Measurements from ENCODE around the gene TXLNG.
"Not testable (repeated sequence)": the region's sequence is repeated elsewhere in the genome, so short reads cannot be mapped to it uniquely, and the experiment has no call there.

Gene TXLNG

DNA sequence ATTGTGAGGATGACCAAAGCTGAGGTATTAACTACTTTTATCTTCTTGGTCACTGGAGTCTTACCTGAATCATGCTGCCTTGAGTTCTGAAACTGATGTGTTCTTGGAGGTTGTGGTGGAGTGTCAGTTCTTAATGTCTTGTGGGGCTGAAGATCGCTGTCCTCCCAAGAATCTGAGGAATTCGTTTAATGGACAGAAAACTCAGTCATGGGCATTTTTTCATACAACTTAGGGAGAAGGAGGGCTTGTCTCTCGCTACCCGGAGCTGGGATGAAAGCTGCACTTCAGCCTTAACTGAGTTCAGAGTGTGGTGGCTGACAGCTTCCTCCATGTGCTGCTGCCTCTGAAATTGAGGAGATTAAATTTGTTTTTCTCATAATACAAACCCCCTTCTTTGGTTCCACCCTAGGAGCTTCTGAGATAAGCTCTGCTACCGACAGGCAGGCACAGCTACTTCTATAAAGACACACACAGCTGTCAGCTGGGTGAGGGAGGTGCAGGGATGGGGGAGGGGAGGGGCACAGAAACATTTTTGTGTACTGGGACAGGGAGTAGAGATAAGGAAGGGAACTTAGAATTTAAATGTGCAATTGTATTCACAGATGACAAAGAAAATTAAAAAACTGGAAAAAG is 53.1 kb downstream of the TXLNG start:
- DNase-seq = no peak

- DNase-seq = no peak
Measured at GRCh38 chrX:16839852-16840460, 53.7 kb downstream of the TXLNG start.

DNA sequence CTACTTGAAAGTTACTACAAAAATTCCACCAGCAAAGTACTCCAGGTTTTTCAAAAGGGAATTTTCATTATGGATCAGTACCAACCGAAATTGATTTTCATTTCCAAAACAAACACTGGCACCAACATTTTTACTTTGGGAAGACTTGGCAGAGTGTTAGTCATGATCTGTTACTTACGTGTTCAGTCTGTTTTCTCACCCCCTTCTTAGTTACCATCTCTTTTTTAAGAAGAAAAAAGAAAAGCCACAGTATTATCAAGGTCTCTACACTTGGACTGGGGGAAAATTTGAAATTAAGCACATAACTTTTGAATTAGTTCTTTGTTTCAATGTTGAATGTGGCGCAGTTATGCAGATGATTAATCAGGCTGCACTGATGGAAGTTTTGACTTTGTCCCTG is 56.4 kb downstream of the TXLNG start:
- DNase-seq = no peak

- no peak for DNase-seq
Measured at GRCh38 chrX:16843208-16843909, 57.1 kb downstream of the TXLNG start.

DNA sequence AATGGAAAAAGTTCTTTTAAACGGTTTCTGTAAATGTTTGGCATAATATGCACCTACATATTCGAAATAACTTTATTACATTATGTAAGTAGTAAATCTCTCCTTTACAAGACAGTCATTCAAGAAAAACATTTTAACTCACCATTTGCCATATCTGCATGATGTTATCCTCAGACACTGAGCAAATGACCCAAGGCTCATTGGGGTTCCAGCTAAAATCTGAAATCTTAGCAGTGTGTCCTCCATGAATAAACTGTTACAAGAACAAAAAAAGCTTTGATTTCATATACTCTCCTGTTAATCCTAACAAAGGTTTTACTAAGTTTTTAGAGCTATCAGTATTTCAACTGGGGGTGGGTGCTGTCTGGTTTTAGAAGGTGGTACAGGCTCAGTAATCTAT is 59.4 kb downstream of the TXLNG start:
- DNase-seq = no peak

DNA sequence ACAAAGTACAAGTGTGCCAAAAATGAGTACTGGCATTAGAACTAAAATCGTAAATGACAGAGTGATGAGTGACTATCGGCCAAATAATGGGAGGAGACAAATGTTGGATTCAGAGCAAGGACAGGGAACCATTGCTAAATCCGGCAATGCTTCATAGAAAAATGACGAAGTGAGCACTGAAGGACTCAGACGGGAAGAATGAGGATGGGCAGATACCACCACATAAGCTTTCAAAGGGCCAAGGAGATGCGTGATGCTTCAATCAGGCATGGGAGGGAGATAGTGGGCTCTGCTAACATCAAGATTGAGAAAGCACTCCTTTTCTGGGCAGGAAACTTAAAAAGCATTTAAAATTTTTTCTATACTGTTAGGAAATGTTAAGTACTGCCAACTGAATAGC is 62.3 kb downstream of the TXLNG start:
- DNase-seq = no peak

DNA sequence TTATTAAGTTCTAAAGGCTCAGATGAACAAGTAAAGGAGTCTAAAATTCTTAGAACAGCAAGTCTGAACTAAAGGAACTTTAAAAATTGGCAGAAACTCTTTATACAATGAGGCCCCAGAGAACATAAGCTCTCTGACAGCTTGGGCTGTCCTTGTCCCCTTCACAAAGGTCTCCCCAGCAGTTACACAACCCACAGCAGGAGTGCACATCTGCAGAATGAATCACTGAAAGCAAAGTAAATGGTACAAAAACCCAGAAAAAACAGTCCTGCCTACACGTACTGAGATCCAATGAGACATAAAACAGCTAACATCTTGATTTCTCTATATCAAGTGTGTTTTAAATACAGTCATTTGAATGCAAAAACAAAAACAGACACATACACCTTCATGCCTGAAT is 65.2 kb downstream of the TXLNG start:
- DNase-seq = no peak

DNA sequence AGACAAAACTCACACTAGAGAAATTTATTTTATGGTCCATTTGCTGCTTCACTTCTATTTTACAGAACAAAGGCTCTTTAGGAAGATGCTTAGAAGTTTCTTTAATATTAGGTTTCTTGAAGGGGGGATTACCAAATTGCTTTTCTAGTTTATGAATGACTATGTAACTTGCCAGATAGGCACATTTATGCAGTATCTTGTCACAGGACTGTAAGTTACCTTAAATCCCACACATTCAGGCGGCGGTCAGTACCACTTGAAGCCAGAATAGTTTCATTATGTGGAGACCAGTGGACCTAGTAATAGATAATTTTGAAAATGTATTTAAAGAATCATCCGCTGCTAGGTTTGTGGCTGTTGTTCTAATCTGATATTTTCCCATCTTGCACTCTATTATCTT is 65.6 kb downstream of the TXLNG start:
- no peak for DNase-seq

GRCh38 chrX:16852617-16853179 is 66.4 kb downstream of the TXLNG start:
- no peak for DNase-seq

DNA sequence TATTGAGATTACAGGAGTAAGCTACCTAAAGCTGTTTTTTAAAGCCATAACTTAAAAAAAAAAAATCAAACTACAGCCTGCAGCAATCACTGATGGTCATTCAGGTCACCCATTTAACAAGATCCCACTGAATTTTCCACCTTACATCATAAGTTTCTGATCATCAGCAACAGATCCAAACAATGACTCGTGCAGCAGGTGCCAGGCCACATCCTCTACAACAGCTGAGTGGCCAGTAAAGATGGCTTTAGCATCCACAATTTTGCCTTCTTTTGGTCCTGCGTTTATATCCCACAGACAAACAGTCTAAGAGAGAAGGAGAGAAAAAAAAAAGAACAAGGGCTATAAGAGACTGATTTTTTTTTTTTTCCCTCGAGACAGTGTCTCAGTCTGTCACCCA is 67.3 kb downstream of the TXLNG start:
- DNase-seq = no peak

DNA sequence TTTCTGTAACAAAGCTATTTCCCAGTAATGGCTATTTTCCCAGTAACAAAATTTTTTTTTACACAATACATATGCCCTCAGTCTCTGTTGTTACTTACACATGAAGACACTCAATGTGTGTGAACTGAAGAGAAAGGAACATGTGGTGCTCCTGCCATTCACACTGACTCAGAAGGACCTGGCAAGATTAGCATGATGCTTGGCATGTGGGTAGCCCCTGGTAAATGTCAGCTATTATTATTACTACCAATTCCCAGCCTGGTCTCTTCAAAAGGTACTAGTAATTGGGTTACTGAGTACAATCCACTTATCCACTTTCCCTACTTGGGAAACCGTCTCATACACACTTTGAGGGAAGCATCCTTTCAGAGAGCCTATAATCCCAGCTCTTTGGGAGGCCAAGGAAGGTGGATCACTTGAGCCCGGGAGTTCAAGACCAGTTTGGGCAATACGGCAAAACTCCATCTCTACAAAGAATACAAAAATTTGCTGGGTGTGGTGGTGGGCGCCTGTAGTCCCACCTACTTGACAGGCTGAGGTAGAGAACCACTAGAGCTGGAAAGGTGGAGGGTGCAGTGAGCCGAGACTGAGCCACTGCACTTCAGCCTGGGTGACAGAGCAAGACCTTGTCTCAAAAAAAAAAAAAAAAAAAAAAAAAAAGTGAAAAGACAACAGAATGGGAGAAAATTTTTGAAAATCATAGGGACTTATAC is 69.3 kb downstream of the TXLNG start:
- DNase-seq = no peak

- DNase-seq = not testable (repeated sequence)
Measured at GRCh38 chrX:16856076-16856404, 69.8 kb downstream of the TXLNG start.

GRCh38 chrX:16856744-16857143 is 70.5 kb downstream of the TXLNG start:
- DNase-seq = no peak

- no peak for DNase-seq
Measured at GRCh38 chrX:16862829-16863228, 76.6 kb downstream of the TXLNG start.

GRCh38 chrX:16867947-16868346 is 81.7 kb downstream of the TXLNG start:
- DNase-seq = no peak

DNA sequence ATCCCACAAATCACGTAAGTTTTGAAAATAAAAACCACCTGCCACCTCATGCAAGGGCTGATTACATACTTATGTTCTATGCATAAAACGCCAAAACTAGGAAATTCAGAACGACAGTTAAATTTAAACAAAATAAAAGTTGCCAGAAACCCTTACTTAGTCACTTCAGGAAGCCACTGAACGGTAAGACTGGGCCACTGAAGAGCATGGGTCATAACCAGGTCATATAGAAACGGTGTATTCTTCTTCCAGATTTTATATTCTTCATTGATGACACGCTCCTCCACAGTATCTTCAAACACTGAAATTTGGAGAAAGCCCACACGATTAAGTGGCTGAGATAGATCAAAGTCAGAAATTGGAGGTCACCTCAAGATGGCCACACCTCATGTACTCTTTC is 82.7 kb downstream of the TXLNG start:
- no peak for DNase-seq

DNA sequence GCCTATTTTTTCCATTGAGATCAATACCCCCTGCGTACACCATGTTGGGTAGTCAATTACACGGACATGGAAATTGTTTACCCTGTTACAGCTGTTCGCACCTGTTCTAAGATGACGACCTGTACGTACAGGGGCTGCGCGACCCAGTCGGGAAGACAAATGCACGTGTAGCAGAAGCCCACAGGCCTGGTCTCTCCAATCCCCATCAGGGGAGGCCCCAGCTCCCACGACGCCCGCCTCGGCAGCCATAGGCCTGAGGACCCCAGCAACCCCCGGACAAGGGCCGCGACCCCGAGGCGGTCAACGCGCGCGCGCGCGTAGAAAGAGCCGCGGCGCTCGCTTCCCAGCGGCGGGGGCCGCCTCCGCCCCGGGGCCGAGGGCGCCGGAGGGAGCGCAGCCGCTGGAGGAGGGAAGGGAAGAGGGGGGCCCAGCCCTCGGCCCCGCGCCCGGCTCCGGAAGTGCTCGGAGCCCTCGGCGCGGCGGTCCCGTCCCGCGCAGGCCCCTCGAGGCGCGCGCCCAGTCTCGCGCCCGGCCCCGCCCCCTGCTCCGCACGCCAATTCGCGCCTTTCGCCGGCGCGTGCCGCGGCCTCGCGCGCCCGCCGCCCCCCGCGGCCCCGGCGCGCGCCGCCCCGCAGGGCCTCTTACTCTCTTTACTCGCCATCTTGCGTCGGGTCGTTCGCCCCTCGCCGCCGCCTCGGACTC is 83.3 kb downstream of the TXLNG start:
- peak; percentile 2 for DNase-seq

DNA sequence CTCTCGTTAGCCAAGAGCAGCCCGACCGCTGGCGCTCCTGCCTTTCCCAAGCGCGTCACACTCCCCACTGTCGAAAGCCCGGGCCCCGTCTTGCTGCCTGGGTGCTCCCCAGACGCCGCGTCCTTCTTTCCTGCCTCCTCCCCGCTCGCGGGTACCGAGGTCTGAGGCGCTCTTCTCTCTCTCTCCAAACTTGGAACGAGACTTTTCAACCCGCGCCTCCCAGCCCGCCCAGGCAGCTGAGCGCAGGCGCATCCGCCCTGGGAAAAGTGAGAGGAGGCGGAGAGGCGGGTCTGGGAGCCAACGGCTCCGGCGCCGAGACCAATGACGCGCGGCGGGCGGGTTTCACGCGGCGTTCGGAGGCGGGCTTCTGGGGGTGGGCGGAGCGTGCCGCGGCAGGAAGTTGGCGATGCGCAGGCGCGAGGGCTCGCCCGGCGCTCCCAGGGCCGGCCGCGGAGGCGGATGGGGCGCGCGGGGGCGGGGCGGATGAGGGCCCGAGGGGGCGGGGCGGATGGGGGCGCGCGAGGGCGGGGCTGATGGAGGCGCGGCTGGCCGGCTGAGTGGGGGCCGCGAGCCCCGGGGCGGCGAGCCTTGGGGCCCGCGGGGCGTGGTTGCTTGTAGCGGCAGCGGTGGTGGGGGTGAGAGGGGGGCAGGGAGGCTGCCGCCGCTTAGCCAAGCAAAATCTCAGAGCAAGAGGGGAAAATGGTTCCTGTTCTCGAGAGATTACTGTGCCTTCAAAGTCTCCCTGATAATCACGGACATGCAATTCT is 84.0 kb downstream of the TXLNG start, which contains the start of gene RBBP7:
Gene RBBP7 (minus strand): TSS at position 268 of the 767 bp plus-strand sequence. CDS start 309 bp downstream, outside the sequence.
- peak; percentile 88 for DNase-seq

DNA sequence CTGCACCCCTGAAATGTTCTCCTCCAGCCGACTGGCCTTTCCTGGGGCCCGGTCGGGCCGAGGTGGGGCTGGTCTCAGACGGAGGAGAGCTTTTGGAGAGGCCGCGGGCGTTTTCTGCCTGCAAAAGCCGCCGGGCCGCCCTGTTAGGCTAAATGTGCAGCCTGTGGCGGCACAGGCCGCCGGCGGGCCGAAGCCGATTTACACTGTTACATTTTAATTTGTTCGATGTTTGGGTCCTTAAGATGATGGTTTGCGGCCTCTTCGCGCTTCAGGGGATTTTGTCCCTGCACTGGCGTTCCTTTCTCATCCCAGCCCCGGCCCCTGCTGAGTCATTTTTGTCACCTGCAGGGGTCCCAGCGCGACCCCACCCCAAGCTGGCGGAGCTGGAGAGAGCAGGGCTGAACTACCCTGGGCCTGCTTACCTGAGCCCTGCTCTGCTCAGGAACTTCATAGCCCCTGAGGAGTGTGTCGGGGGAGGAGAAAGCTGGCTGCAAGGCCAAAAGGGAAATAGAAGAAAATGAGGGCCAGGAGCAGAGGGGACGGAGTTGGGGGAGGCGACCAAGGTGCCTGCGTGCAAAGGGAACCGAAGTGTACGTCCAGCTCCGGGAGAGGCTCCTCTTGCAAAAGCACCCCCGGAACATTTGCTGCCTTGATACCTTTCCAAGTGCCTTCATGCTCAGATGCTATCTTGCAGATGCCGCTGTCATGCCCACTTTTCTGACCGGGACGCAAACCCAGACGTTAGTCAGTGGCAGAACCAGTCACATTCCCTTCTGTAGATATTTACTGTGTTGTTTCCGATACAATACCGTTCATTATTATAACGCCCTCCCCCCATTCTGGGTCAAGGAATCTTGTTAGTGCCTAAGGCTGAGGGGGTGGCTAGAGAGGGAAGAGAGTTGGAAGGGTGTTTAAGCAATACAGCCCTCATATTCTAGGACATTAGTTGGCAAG is 84.9 kb downstream of the TXLNG start:
- peak; percentile 34 for DNase-seq

DNA sequence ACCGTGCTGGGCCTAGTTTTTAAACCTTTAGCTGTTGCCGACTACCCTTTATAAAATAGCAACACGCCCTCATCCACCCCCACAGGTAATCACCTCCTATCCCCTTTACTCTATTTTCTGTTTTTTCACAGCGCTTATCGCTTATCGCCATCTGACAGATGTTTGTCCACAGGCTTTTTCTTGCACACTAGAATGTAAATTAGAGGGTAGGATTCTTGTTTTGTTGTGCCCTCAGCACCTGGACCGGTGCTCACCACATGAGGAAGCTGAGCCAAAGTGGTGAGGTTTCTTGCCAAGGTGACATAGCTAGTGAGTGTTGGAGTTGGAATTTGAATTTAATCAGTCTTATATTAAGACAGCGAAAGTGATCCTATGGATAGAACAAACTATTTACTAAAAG is 86.8 kb downstream of the TXLNG start:
- no peak for DNase-seq
